GM12872 (cell line): ENCODE measurements around the gene ARPC2.

Experiments
- CTCF ChIP-seq: IDR thresholded peaks from 3 replicates; pipeline ENCODE4 v1.5.1; 2011; ENCODE audit warnings: low read depth, mild to moderate bottlenecking, low read length, moderate library complexity; ENCODE audit not compliant: insufficient read depth

The ARPC2 gene

GRCh38 chr2:218253232-218253625, 36.2 kb downstream of the ARPC2 start:
- TF ChIP-seq CTCF: no peak

DNA sequence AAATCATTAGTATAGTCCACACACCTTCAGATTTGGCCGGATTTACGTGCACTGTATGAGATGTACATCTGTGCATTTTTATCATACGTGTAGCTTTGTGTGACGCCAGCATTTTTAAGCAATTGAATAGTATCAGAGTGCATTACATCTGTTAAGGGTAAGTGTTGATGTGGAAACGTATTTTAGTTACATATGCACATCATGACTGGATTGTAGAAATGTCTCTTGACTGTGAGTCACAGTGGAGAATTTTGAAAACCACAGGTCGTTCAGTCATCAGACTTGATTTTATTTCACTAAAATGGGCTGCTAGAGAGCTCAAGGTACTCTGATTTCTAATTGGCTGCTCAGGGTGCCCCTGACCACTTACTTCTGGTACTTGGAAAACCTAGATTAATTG, 38.5 kb downstream of the ARPC2 start:
- TF ChIP-seq CTCF: no peak

GRCh38 chr2:218256612-218257350, 39.8 kb downstream of the ARPC2 start:
- no peak for TF ChIP-seq CTCF

DNA sequence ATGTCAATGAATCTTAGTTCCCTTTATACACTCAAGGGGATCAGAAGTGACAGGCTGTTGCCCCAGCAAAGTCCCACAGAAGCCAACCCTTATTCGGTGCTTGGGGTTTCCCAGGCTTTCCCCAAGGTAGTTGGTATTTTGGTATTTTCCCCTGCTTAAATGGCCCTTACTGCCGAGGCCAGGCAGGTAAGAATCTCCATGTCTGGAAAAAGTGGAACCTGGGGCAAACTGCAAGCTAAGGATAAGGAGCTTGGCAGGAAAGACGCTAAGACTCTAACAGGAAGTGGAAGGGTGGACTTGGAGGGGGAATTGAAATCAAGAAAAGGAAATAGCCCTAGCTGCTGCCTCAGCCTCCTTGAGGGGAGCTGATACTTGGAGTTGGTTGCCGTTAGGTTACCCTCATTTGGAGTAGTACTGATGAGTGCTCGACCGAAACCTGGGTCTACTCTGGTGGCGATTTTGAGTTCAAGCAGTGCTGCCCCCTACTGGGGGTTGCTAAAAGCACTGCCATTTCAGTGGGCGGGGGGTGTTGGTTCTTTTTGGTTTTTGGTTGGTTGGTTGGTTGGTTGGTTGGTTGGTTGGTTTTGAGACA, 40.5 kb downstream of the ARPC2 start:
- peak; percentile 87 for TF ChIP-seq CTCF

DNA sequence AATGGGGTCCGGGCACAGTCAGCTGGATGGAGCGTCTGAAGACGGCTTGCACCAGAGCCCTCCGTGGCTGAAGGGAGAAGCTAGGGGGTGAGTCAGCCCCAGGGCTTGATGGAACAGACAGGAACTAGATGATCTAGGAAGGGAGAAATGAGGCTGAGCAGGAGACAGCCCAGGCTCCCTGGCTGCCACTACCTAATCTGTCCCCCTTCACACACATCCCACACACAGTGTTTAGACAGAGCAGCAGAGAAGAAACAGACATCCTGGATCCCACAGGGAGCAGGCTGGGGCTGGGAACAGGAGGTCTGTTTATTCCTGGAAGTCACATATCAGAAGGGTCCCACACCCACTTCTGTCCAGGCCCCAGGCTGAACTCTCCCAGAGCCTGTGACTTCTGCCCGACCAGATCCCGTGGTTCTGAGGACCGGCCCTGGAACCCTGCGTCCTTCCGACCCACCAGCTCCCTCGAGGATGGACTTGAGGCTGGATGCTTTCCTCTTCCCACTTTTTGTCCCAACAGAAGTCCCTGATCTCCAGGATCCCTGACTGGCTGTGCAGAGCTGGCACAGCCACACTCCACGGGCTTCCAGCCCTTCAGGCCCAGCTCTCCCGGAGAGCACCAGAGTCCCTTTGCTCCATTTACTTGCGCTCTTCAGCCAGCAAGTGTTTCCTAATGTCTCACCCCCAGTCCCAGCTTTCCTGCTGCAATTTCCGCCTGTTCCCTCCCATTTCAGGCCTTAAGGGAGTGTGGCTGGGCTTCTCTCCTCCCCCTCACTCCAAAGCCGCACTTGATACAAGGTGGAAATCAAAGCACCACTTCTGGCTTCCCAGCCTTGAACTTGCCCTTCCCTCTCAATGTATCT, 42.3 kb downstream of the ARPC2 start:
- TF ChIP-seq CTCF: no peak

DNA sequence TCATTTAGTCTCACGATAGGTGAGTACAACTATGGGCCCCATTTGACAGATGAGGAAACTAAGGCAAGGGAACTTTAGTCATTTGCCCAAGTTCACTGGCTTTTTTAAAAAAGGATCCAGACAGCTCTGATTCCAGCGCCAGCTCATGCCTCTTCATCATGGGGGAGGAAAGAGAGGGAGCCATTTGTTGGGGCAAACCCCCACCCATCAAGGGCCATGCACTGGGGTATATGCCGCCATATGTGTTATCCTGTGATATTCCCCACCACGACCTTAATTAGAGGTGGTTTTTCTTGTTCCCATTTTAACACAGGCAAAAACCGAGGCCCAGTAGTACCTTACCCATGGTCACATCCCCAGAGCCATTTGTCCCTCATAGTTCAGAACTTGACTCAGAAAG, 43.2 kb downstream of the ARPC2 start:
- no peak for TF ChIP-seq CTCF

- no peak for TF ChIP-seq CTCF
These were observed 43.9 kb downstream of the ARPC2 start, which contains the start of gene GPBAR1 for GRCh38 chr2:218260742-218261422. Gene GPBAR1, plus strand, starts transcription at chr2:218261015. Its CDS starts 1,710 bp downstream, at chr2:218262725.
